ENCODE measurements around the gene CARS2. TPM values are rescaled to one million over a fixed set of nuclear protein-coding genes. Genes with fewer than 3 reads are reported as not detected.
"Not testable (repeated sequence)": the region's sequence is repeated elsewhere in the genome, so short reads cannot be mapped to it uniquely, and the experiment has no call there.

Gene CARS2
- total RNA-seq, 4 donors from 2014 or later: 27.4 to 229 (median 53.8) TPM

DNA sequence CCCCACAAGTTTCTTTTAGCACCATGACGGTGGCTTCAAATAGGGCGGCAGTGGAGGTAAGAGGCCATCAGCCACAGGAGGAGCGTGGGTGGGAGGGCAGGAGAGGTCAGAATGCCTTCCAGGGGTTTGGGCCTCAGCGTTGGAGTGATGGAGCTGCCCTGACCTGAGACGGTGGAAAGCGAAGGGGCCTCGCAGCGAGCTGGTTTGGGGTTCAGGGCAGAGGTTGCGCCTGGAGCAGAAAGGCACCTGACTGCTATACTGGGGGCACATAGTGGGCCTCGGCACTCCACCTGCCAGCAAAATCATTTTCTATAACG is 91.0 kb downstream of the CARS2 start:
- peaks cover 11 to 12% of the 10 kb centered on the region in 2 donors for H3K4me1 ChIP-seq
- no peaks in the 10 kb centered on the region for H3K36me3 ChIP-seq
- DNase-seq: no peak
- no peak for TF ChIP-seq POLR2A (IDR thresholded peaks at IDR 0.05)
- TF ChIP-seq, protein P1, sequence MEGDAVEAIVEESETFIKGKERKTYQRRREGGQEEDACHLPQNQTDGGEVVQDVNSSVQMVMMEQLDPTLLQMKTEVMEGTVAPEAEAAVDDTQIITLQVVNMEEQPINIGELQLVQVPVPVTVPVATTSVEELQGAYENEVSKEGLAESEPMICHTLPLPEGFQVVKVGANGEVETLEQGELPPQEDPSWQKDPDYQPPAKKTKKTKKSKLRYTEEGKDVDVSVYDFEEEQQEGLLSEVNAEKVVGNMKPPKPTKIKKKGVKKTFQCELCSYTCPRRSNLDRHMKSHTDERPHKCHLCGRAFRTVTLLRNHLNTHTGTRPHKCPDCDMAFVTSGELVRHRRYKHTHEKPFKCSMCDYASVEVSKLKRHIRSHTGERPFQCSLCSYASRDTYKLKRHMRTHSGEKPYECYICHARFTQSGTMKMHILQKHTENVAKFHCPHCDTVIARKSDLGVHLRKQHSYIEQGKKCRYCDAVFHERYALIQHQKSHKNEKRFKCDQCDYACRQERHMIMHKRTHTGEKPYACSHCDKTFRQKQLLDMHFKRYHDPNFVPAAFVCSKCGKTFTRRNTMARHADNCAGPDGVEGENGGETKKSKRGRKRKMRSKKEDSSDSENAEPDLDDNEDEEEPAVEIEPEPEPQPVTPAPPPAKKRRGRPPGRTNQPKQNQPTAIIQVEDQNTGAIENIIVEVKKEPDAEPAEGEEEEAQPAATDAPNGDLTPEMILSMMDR (IDR thresholded peaks at IDR 0.05): no peak
- H3K9me3 ChIP-seq: no peaks in the 10 kb centered on the region
- peak overlapping the region; percentile 60 to 91 for H3K4me3 ChIP-seq
- H3K27me3 ChIP-seq: no peaks in the 10 kb centered on the region
- intact Hi-C loops (cut with DNase I; ENCODE audit: low total_unique reads): no loop called here
- H3K27ac ChIP-seq: peak overlapping the region; percentile 78 to 85

DNA sequence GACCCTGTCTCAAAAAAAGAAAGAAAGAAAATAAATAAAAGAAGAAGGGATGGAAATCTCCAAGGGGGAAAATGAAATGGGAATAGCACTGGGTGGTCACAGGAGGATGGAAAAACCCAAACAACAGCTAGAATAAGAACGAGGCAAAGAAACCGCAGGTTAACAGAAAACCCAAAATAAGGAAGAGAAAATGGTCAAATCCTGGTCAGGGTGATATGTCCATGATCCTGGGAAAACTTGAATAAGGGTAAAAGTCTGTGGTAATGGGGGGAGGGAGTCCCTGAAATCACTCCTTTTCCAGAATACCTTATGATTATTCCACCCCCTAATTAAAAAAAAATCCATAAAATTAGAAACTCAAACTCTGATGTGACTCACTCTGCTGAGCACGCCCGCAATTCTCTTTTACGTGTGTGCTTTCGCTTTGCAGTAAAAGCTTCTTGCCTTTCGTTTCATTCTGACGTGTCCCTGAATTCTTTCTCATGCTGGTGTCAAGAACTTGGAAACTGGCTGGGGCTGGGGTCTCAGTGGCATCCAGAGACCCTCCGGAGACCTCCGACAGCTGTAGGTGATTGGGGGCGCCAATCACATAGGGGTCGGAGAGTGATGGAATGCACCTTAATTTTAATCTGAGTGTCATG is 94.8 kb downstream of the CARS2 start:
- no peaks in the 10 kb centered on the region for H3K36me3 ChIP-seq
- no peak for DNase-seq
- no peak overlapping the region for H3K4me3 ChIP-seq
- H3K4me1 ChIP-seq: no peaks in the 10 kb centered on the region
- no peak overlapping the region for H3K27ac ChIP-seq
- H3K9me3 ChIP-seq: no peaks in the 10 kb centered on the region
- no peaks in the 10 kb centered on the region for H3K27me3 ChIP-seq
- intact Hi-C loops (cut with DNase I; ENCODE audit: low total_unique reads): no loop called here
- no peak for TF ChIP-seq POLR2A (IDR thresholded peaks at IDR 0.05)
- TF ChIP-seq, protein P1 (IDR thresholded peaks at IDR 0.05): no peak

DNA sequence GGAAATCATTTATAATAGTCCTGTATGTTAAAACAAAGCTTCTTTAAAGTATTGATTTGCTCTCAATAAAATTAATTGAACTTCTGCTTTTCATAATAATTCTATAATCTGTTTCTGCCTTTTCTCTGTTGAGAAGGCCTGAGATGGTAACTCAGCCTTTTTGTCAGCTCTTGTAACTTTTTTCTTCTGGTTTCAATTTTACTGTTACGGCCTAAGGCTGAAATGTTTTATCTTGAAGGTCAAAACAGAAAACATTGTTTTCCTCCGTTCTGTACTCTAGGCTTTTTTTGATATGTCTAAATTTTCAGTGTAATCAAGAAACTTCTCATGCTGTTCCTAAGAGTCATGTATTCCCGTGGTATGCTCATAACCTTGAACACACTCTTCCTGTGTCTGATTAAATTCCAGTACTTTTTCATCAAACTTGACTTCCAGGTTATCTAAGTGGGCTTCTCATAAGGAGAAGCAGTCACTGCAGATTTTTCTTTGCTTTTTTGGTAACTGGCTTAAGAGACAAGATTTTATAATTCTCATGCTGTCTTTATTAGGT is 98.2 kb downstream of the CARS2 start:
- no peak for DNase-seq
- Histone ChIP-seq H3K27me3 (no peaks in the 10 kb centered on the region), H3K4me1 (no peaks in the 10 kb centered on the region), H3K9me3 (no peaks in the 10 kb centered on the region), H3K36me3 (no peaks in the 10 kb centered on the region), H3K27ac (no peak overlapping the region), H3K4me3 (no peak overlapping the region)
- TF ChIP-seq, protein P1 (IDR thresholded peaks at IDR 0.05): no peak
- TF ChIP-seq POLR2A (IDR thresholded peaks at IDR 0.05): no peak
- intact Hi-C loops (cut with DNase I; ENCODE audit: low total_unique reads): no loop called here

DNA sequence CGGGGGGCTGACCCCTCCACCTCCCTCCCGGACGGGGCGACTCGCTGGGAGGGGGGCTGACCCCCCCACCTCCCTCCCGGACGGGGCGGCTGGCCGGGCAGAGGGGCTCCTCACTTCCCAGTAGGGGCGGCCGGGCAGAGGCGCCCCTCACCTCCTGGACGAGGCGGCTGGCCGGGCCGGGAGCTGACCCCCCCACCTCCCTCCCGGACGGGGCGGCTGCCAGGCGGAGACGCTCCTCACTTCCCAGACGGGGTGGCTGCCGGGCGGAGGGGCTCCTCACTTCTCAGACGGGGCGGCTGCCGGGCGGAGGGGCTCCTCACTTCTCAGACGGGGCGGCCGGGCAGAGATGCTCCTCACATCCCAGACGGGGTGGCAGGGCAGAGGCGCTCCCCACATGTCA is 99.6 kb downstream of the CARS2 start:
- DNase-seq; intact Hi-C loops (cut with DNase I; ENCODE audit: low total_unique reads); H3K9me3 ChIP-seq: not testable (repeated sequence)

DNA sequence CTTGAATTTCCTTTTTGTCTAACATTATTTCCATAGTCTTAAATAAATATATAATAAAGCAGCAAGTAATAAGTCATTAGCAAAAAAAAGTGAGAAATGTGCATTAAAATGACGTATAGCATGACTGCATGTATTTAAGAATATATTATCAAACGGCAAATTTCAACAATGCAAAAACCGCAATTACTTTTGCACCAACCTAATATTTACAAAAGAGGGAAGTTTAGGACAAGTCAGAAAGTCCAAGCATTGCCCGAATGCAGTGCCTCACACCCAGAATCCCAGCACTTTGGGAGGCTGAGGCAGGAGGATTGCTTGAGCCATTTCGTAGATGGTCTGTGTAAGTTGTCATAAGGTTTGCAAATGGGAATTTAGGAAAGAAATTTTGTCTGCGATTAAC is 100.8 kb downstream of the CARS2 start:
- no peak overlapping the region for H3K4me3 ChIP-seq
- H3K9me3 ChIP-seq: no peaks in the 10 kb centered on the region
- no peak overlapping the region for H3K27ac ChIP-seq
- H3K27me3 ChIP-seq: no peaks in the 10 kb centered on the region
- TF ChIP-seq POLR2A (IDR thresholded peaks at IDR 0.05): no peak
- TF ChIP-seq, protein P1 (IDR thresholded peaks at IDR 0.05): no peak
- intact Hi-C loops (cut with DNase I; ENCODE audit: low total_unique reads): no loop called here
- no peak for DNase-seq
- H3K36me3 ChIP-seq: no peaks in the 10 kb centered on the region
- no peaks in the 10 kb centered on the region for H3K4me1 ChIP-seq

More for the DNA sequence above, 99.6 kb downstream of the CARS2 start:
- H3K27ac ChIP-seq, H3K4me1 ChIP-seq, H3K27me3 ChIP-seq, H3K4me3 ChIP-seq, H3K36me3 ChIP-seq: not testable (repeated sequence)

Data from uterus (tissue), 4 donors.